Smooth muscle cell (in vitro differentiated cells): ENCODE data around the gene CCDC121. TPM values are rescaled to one million over a fixed set of nuclear protein-coding genes. Genes with fewer than 3 reads are reported as not detected.

Source experiments
- DNase-seq: peaks from one replicate; lab custom pipeline; 2025; ENCODE audit not compliant: unreplicated experiment; lab: John Stamatoyannopoulos, UW
- H2AFZ ChIP-seq: fragments of 200-600 bp; sonication (generic); 2 replicates; pipeline ENCODE4 v1.6.0; 2016; ENCODE audit warnings: antibody characterized with exemption, low read depth, mild to moderate bottlenecking
- H3F3A ChIP-seq: fragments of 200-600 bp; sonication (generic); 2 replicates; pipeline ENCODE4 v1.6.0; 2017; ENCODE audit warnings: antibody characterized with exemption, low read depth
- H3K27ac ChIP-seq: fragments of 200-600 bp; sonication (generic); 2 replicates; pipeline ENCODE4 v1.5.1; 2016; ENCODE audit warnings: low read depth, mild to moderate bottlenecking
- H3K27me3 ChIP-seq: fragments of 200-600 bp; sonication (generic); 2 replicates; pipeline ENCODE4 v1.6.1; 2016; ENCODE audit warnings: low read depth, mild to moderate bottlenecking
- H3K36me3 ChIP-seq: fragments of 200-600 bp; sonication (generic); 2 replicates; pipeline ENCODE4 v1.5.1; 2016; ENCODE audit warnings: low read depth
- H3K4me1 ChIP-seq: fragments of 200-600 bp; sonication (generic); 2 replicates; pipeline ENCODE4 v1.5.1; 2016; ENCODE audit warnings: low read depth
- H3K4me2 ChIP-seq: fragments of 200-600 bp; sonication (generic); 2 replicates; pipeline ENCODE4 v1.6.0; 2016; ENCODE audit warnings: mild to moderate bottlenecking
- H3K4me3 ChIP-seq: fragments of 200-600 bp; sonication (generic); 2 replicates; pipeline ENCODE4 v1.5.1; 2016; ENCODE audit warnings: mild to moderate bottlenecking
- H3K79me2 ChIP-seq: fragments of 200-600 bp; sonication (generic); 2 replicates; pipeline ENCODE4 v1.6.0; 2016; ENCODE audit warnings: low read depth, mild to moderate bottlenecking
- H3K9ac ChIP-seq: fragments of 200-600 bp; sonication (generic); 2 replicates; pipeline ENCODE4 v1.6.0; 2016; ENCODE audit warnings: low read depth
- H3K9me3 ChIP-seq: fragments of 200-600 bp; sonication (generic); replicated peaks from 2 replicates; pipeline ENCODE4 v1.5.1; 2016; ENCODE audit warnings: low read depth
- H4K20me1 ChIP-seq: fragments of 200-600 bp; sonication (generic); 2 replicates; pipeline ENCODE4 v1.6.0; 2016; ENCODE audit warnings: low read depth
- CTCF ChIP-seq: fragments of 200-600 bp; sonication (generic); IDR thresholded peaks from 2 replicates; pipeline ENCODE4 v1.5.1; 2017; ENCODE audit warnings: borderline replicate concordance, mild to moderate bottlenecking, antibody characterized with exemption; ENCODE audit not compliant: insufficient read depth, poor library complexity, severe bottlenecking
- WGBS: methylation state at CpG from one replicate; pipeline ENCODE4 v1.1.7; 2016; ENCODE audit warnings: low lambda C conversion rate; 5-methylcytosine and 5-hydroxymethylcytosine counted together
- polyA plus RNA-seq: library from polyadenylated mRNA; unstranded; fragments of >200 nt; fragmentation: Nextera tagmentation; extraction: Ambion mirVana; gene quantifications from 2 replicates; pipeline ENCODE4 v1.2.1, GENCODE V29; 2016
- total RNA-seq: library from RNA; depleted of rRNA; stranded (reverse); fragments of >200 nt; gene quantifications from 2 replicates; pipeline ENCODE4 v1.2.3, GENCODE V29; 2014

Gene CCDC121
- total and polyA plus RNA-seq, 2 experiments from 2014 or later, result 1.7 to 6.3 TPM

GRCh38 chr2:27653397-27653796 is 24.6 kb upstream of the CCDC121 start:
- H2AFZ ChIP-seq, result no peak overlapping the region
- H3K27ac ChIP-seq, result no peak overlapping the region
- 84% methylated on average over 2 of the region's 2 CpGs for WGBS
- H4K20me1 ChIP-seq, result no peaks in the 10 kb centered on the region
- H3K27me3 ChIP-seq, result no peaks in the 10 kb centered on the region
- H3K36me3 ChIP-seq, result peaks cover 21% of the 10 kb centered on the region
- no peaks in the 10 kb centered on the region for H3K9me3 ChIP-seq
- TF ChIP-seq CTCF, result no peak
- no peak overlapping the region for H3K4me2 ChIP-seq
- no peak for DNase-seq
- H3K79me2 ChIP-seq, result no peaks in the 10 kb centered on the region
- H3K4me1 ChIP-seq, result no peaks in the 10 kb centered on the region
- no peak overlapping the region for H3K9ac ChIP-seq
- H3K4me3 ChIP-seq, result no peak overlapping the region
- peaks cover 4% of the 10 kb centered on the region for H3F3A ChIP-seq

GRCh38 chr2:27652790-27653189 is 24.0 kb upstream of the CCDC121 start:
- no peak overlapping the region for H3K4me3 ChIP-seq
- 93% methylated on average over 1 of the region's 1 CpG for WGBS
- no peaks in the 10 kb centered on the region for H3K4me1 ChIP-seq
- no peak overlapping the region for H3K27ac ChIP-seq
- no peak for TF ChIP-seq CTCF
- H3K79me2 ChIP-seq, result no peaks in the 10 kb centered on the region
- H2AFZ ChIP-seq, result no peak overlapping the region
- no peaks in the 10 kb centered on the region for H3K27me3 ChIP-seq
- no peaks in the 10 kb centered on the region for H4K20me1 ChIP-seq
- no peaks in the 10 kb centered on the region for H3K9me3 ChIP-seq
- no peak overlapping the region for H3K9ac ChIP-seq
- H3K4me2 ChIP-seq, result no peak overlapping the region
- H3K36me3 ChIP-seq, result peaks cover 21% of the 10 kb centered on the region
- no peak for DNase-seq
- peaks cover 4% of the 10 kb centered on the region for H3F3A ChIP-seq

- no peak for TF ChIP-seq CTCF
- H3K27ac ChIP-seq, result no peak overlapping the region
- H3K4me2 ChIP-seq, result no peak overlapping the region
- no peak overlapping the region for H3K9ac ChIP-seq
- no peaks in the 10 kb centered on the region for H3K4me1 ChIP-seq
- no peaks in the 10 kb centered on the region for H4K20me1 ChIP-seq
- no peak overlapping the region for H3K4me3 ChIP-seq
- peaks cover 21% of the 10 kb centered on the region for H3K36me3 ChIP-seq
- peaks cover 4% of the 10 kb centered on the region for H3F3A ChIP-seq
- no peaks in the 10 kb centered on the region for H3K79me2 ChIP-seq
- H3K9me3 ChIP-seq, result no peaks in the 10 kb centered on the region
- no peaks in the 10 kb centered on the region for H3K27me3 ChIP-seq
- no peak overlapping the region for H2AFZ ChIP-seq
- DNase-seq, result no peak
Observed at GRCh38 chr2:27652341-27652740, 23.5 kb upstream of the CCDC121 start.

- Histone ChIP-seq H3K4me1 (no peaks in the 10 kb centered on the region), H3K4me3 (no peak overlapping the region), H3K27ac (no peak overlapping the region), H3F3A (peaks cover 4% of the 10 kb centered on the region), H3K27me3 (no peaks in the 10 kb centered on the region), H3K9ac (no peak overlapping the region), H3K36me3 (peaks cover 21% of the 10 kb centered on the region), H3K79me2 (no peaks in the 10 kb centered on the region), H2AFZ (no peak overlapping the region), H3K9me3 (no peaks in the 10 kb centered on the region), H3K4me2 (no peak overlapping the region), H4K20me1 (no peaks in the 10 kb centered on the region)
- no peak for DNase-seq
- WGBS, result 87% methylated on average over 4 of the region's 4 CpGs
- TF ChIP-seq CTCF, result no peak
Observed at GRCh38 chr2:27651056-27651455, 22.2 kb upstream of the CCDC121 start.
